WTC11 (cell line): ENCODE results near the gene APOBEC4. TPM values are rescaled to one million over a fixed set of nuclear protein-coding genes. Genes with fewer than 3 reads are reported as not detected.

Experiments used
- ATAC-seq: fragments of 200-7000 bp; cut with Tn5 transposase; 2 replicates; pipeline ENCODE4 v1.10.0; 2021; ENCODE audit warnings: mild to moderate bottlenecking, moderate library complexity
- CTCF ChIA-PET: fragments of 300-600 bp; sonication (Branson Sonifier 250); formaldehyde crosslinking; loops from one replicate; lab custom pipeline; 2021; ENCODE audit warnings: antibody characterized with exemption; lab: Charles Lee
- POLR2A ChIA-PET: fragments of 350-600 bp; sonication (Branson Sonifier 250); formaldehyde crosslinking; loops from one replicate; lab custom pipeline; 2021; ENCODE audit warnings: antibody characterized with exemption; lab: Charles Lee
- DNase-seq: peaks from one replicate; pipeline ENCODE4 v3.0.0; 2021; ENCODE audit warnings: low spot score
- H3K27ac Mint-ChIP-seq: 2 replicates; pipeline ENCODE4 v1.8.0; 2021; ENCODE audit warnings: mixed read lengths
- H3K27me3 Mint-ChIP-seq: 2 replicates; pipeline ENCODE4 v1.8.0; 2021; ENCODE audit warnings: low read depth, mild to moderate bottlenecking, moderate library complexity, mixed read lengths
- H3K36me3 Mint-ChIP-seq: 2 replicates; pipeline ENCODE4 v1.8.0; 2021; ENCODE audit warnings: mixed read lengths
- H3K4me1 Mint-ChIP-seq: 2 replicates; pipeline ENCODE4 v1.8.0; 2022; ENCODE audit warnings: mixed read lengths
- H3K4me3 Mint-ChIP-seq: 2 replicates; pipeline ENCODE4 v1.8.0; 2021; ENCODE audit warnings: mild to moderate bottlenecking, moderate library complexity, mixed read lengths
- H3K9me3 Mint-ChIP-seq: 2 replicates; pipeline ENCODE4 v1.8.0; 2021; ENCODE audit warnings: mixed read lengths
- ARID4B ChIP-seq: sonication (generic); formaldehyde crosslinking; IDR thresholded peaks from 2 replicates; pipeline ENCODE4 v1.8.0; 2023; ENCODE audit warnings: missing genetic modification reagents, mild to moderate bottlenecking, borderline replicate concordance
- E2F1 ChIP-seq: sonication (generic); formaldehyde crosslinking; IDR thresholded peaks from 2 replicates; pipeline ENCODE4 v1.8.0; 2022; ENCODE audit warnings: mild to moderate bottlenecking, missing genetic modification reagents
- ESRRA ChIP-seq: sonication (generic); formaldehyde crosslinking; IDR thresholded peaks from 2 replicates; pipeline ENCODE4 v1.8.1; 2022; ENCODE audit warnings: mild to moderate bottlenecking, missing genetic modification reagents, borderline replicate concordance
- GTF2I ChIP-seq: fragments of 250-450 bp; sonication (Bioruptor Pico); conservative IDR thresholded peaks from 2 replicates; pipeline ENCODE4 v1.4.0; 2021; ENCODE audit warnings: mild to moderate bottlenecking
- JAZF1 ChIP-seq: fragments of 250-450 bp; sonication (Bioruptor Pico); IDR thresholded peaks from 2 replicates; pipeline ENCODE4 v1.9.0; 2021; ENCODE audit warnings: moderate library complexity, mild to moderate bottlenecking, inconsistent platforms
- MAX ChIP-seq: sonication (generic); formaldehyde crosslinking; IDR thresholded peaks from 2 replicates; pipeline ENCODE4 v1.8.0; 2022; ENCODE audit warnings: mild to moderate bottlenecking, missing genetic modification reagents
- NFE2L1 ChIP-seq: sonication (generic); formaldehyde crosslinking; IDR thresholded peaks from 2 replicates; pipeline ENCODE4 v1.8.1; 2023; ENCODE audit warnings: missing genetic modification reagents
- PRDM15 ChIP-seq: sonication (generic); formaldehyde crosslinking; IDR thresholded peaks from 2 replicates; pipeline ENCODE4 v1.8.0; 2022; ENCODE audit warnings: missing genetic modification reagents
- SMAD3 ChIP-seq: sonication (generic); formaldehyde crosslinking; IDR thresholded peaks from 2 replicates; pipeline ENCODE4 v1.8.0; 2022; ENCODE audit warnings: missing genetic modification reagents, mild to moderate bottlenecking, borderline replicate concordance
- SOX15 ChIP-seq: fragments of 250-450 bp; sonication (Bioruptor Pico); IDR thresholded peaks from 2 replicates; pipeline ENCODE4 v1.9.0; 2021; ENCODE audit warnings: mild to moderate bottlenecking
- STAT6 ChIP-seq: sonication (generic); formaldehyde crosslinking; conservative IDR thresholded peaks from 2 replicates; pipeline ENCODE4 v1.8.1; 2023; ENCODE audit warnings: mild to moderate bottlenecking, low read depth, missing genetic modification reagents, moderate library complexity
- TEAD4 ChIP-seq: sonication (generic); formaldehyde crosslinking; IDR thresholded peaks from 2 replicates; pipeline ENCODE4 v1.8.0; 2022; ENCODE audit warnings: mild to moderate bottlenecking, missing genetic modification reagents
- TP53 ChIP-seq: sonication (generic); formaldehyde crosslinking; IDR thresholded peaks from 2 replicates; pipeline ENCODE4 v1.8.1; 2023; ENCODE audit warnings: mild to moderate bottlenecking, missing genetic modification reagents
- ZBTB21 ChIP-seq: sonication (generic); formaldehyde crosslinking; IDR thresholded peaks from 2 replicates; pipeline ENCODE4 v1.8.1; 2023; ENCODE audit warnings: mild to moderate bottlenecking, missing genetic modification reagents, borderline replicate concordance
- ZMAT4 ChIP-seq: fragments of 250-450 bp; sonication (Bioruptor Pico); IDR thresholded peaks from 2 replicates; pipeline ENCODE4 v1.9.0; 2021; ENCODE audit warnings: mild to moderate bottlenecking
- ZNF138 ChIP-seq: sonication (generic); formaldehyde crosslinking; conservative IDR thresholded peaks from 2 replicates; pipeline ENCODE4 v1.8.1; 2022; ENCODE audit warnings: mild to moderate bottlenecking, moderate library complexity, missing genetic modification reagents
- ZNF263 ChIP-seq: sonication (generic); formaldehyde crosslinking; IDR thresholded peaks from 2 replicates; pipeline ENCODE4 v1.8.1; 2022; ENCODE audit warnings: low read depth, mild to moderate bottlenecking, moderate library complexity, missing genetic modification reagents
- ZNF281 ChIP-seq: sonication (generic); formaldehyde crosslinking; IDR thresholded peaks from 2 replicates; pipeline ENCODE4 v1.8.0; 2023; ENCODE audit warnings: mild to moderate bottlenecking, missing genetic modification reagents
- ZNF317 ChIP-seq: sonication (generic); formaldehyde crosslinking; IDR thresholded peaks from 2 replicates; pipeline ENCODE4 v1.8.1; 2023; ENCODE audit warnings: low read depth, mild to moderate bottlenecking, moderate library complexity, missing genetic modification reagents, borderline replicate concordance
- total RNA-seq: library from RNA; stranded (reverse); gene quantifications from 3 replicates; pipeline ENCODE4 v1.2.3, GENCODE V29; 2021

APOBEC4 gene
- total RNA-seq, 1 experiment from 2014 or later, result not detected

GRCh38 chr1:183609759-183610452 is 43.2 kb downstream of the APOBEC4 start:
- DNase-seq, result no peak
- H3K27me3 Mint-ChIP-seq, result 0 out of 2 replicates have a peak, but pooled peaks cover 3% of the 10 kb centered on the region
- H3K27ac Mint-ChIP-seq, result no peak overlapping the region
- H3K36me3 Mint-ChIP-seq, result peaks cover 3% of the 10 kb centered on the region; the same call in 1 of the 2 replicates
- peaks cover 13% of the 10 kb centered on the region for H3K9me3 Mint-ChIP-seq
- H3K4me1 Mint-ChIP-seq, result peaks cover 2% of the 10 kb centered on the region
- ChIA-PET POLR2A (interaction anchor here (0.5 kb wide), 1 partner anchor 727 kb away, joined by 4 read pairs; no protein-coding TSS in a partner anchor), CTCF (interaction anchor here (0.5 to 1.7 kb wide), 7 partner anchors 9 to 306 kb away, joined by 3 to 7 read pairs (median 3); no protein-coding TSS in a partner anchor)
- H3K4me3 Mint-ChIP-seq, result no peak overlapping the region
- no peak for ATAC-seq
- TF ChIP-seq SMAD3 (CRISPR knock-in tag) (no peak), ZNF317 (CRISPR knock-in tag) (no peak), ARID4B (no peak), PRDM15 (CRISPR knock-in tag) (no peak), GTF2I (no peak), TEAD4 (CRISPR knock-in tag) (no peak), ZNF138 (no peak), ZBTB21 (no peak), MAX (CRISPR knock-in tag) (no peak), TP53 (CRISPR knock-in tag) (no peak), NFE2L1 (CRISPR knock-in tag) (no peak), ZNF281 (CRISPR knock-in tag) (no peak), E2F1 (CRISPR knock-in tag) (no peak), ZNF263 (CRISPR knock-in tag) (no peak), SOX15 (CRISPR knock-in tag) (no peak), JAZF1 (no peak), ESRRA (CRISPR knock-in tag) (no peak), ZMAT4 (CRISPR knock-in tag) (no peak), STAT6 (CRISPR knock-in tag) (no peak)
